GM18526 (cell line): ENCODE results near the gene P3H3.

ENCODE experiments used
- POLR2A ChIP-seq: IDR thresholded peaks from 3 replicates; pipeline ENCODE4 v1.6.1; 2011; ENCODE audit not compliant: insufficient read length; ENCODE audit errors: extremely low read depth

P3H3 gene

DNA sequence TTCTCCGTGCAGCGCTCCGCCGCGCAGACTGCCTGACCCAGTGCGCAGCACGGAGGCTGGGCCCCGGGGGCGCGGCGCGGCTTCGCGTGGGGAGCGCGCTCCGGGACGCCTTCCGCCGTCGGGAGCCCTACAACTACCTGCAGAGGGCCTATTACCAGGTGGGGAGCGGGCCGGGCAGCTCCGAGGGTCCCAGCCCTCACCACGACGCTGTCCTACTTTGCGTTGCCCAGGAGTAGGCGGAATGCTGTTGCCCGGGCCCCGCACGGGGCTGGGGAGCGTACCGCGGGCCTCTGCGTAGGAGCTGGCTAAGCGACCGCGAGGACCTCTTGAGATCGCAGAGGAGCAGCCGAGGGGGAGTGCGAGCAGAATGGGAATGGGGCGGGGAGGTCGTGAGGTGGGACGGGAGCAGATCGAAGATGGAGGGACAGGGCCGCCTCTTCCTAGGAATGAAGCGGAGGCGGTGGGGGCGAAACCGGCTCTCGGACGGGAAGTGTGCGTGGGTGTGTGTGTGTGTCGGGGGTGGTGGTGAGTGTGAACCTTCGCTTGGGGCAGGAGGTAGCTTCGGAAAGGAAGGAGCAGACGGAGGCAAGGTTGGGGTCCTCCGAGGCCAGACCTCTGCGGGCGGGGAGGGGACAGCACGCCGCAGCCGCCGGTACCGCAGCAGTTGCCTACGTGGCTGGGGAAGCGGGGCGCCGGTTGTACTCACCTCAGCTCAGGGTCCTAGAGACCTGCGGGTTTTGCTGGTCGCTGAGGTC, 751 bp downstream of the P3H3 start:
- no peak for TF ChIP-seq POLR2A

DNA sequence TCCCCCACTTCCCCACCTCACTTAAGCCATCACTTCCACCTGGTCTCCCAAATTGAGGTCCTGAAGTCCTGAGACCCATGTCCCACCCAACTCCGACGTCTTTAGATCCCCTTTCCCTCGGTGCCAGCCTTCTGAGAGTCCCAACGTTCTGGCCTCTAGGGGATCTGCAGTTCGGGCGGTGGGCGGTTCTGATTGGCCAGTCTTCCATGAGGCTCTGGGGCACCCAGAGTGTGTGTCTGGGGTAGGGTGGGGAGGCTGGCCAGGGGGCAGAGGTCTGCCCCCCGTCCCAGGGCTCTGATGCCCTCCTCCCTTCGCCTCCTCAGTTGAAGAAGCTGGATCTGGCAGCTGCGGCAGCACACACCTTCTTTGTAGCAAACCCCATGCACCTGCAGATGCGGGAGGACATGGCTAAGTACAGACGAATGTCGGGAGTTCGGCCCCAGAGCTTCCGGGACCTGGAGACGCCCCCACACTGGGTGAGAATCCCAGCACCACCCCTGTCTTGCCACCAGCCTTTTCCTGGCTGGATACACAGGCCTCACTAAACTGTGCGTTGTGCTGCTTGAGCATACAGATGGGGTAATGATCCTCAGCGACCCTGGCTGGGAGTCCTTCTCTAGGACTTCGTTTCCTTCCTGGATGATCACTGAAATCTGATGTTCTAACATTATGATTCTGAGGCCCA, 1.5 kb downstream of the P3H3 start:
- TF ChIP-seq POLR2A: no peak

DNA sequence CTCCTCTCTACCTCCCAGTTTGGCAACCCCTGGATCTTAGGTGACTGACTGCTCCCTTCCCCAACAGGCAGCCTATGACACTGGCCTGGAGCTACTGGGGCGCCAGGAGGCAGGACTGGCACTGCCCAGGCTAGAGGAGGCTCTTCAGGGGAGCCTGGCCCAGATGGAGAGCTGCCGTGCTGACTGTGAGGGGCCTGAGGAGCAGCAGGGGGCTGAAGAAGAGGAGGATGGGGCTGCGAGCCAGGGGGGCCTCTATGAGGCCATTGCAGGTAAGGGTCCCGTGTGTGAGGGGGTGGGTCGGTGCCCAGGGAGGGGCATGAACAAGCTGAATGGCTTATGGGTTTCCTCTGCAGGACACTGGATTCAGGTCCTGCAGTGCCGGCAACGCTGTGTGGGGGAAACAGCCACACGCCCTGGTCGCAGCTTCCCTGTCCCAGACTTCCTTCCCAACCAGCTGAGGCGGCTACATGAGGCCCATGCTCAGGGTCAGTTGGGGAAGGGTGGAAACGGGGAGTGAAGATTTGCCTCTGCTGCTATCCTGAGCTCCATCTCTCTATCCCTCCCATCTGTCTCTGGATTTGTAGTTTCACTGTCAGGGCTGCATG, 2.2 kb downstream of the P3H3 start:
- no peak for TF ChIP-seq POLR2A

DNA sequence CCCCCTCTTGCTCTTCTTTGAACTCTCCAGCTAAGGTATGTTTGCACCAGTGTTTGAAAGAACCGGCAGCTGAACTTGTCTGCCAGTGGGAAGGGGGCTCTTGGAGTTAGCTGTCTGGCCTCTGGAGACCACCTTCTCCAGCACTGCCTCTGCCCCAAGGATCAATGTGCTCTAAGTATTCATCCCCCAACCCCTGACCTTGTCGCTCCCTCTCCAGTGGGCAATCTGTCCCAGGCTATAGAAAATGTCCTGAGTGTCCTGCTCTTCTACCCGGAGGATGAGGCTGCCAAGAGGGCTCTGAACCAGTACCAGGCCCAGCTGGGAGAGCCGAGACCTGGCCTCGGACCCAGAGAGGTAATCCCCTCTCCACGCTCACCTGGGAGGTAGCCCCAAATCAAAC, 2.8 kb downstream of the P3H3 start:
- no peak for TF ChIP-seq POLR2A

DNA sequence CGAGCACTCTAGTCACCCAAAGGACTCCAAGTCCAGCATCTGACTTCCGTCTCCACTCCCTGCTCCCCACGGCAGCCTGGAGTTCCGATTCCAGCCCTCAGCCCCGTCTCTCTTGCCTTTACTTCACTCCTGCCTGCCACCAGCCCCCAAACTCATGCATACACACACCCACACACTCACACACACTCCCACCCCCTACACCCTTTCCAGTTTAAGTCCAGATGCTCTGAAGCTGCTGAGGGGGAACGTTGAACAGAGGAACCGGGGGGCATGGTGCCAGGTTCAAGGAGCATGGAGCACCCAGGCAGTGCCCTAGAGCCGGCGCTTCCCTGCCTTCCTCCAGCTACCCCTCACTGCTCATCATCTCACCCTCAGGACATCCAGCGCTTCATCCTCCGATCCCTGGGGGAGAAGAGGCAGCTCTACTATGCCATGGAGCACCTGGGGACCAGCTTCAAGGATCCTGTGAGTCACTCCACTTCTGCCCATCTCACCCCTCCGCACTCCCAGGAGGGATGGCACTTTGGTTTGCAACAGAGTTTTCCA, 3.3 kb downstream of the P3H3 start:
- no peak for TF ChIP-seq POLR2A

DNA sequence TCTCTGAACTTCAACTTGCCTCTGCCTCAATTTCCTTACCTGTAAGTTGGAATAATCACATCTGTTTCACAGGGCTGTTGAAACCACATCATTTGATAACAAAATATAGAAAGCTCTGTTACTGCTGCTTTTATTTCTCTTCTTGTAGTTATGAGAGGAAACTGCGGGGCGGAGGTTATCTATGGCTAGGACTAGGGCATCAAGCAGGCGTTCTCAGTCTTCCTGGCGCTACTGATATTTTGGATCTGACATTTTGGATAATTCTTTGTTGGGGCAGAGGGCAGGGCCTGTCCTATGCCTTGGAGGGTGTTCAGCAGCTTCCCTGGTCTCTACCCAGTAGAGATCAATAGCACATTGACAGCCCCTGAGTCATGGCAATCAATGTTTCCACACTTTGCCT, 3.9 kb downstream of the P3H3 start:
- TF ChIP-seq POLR2A: no peak

DNA sequence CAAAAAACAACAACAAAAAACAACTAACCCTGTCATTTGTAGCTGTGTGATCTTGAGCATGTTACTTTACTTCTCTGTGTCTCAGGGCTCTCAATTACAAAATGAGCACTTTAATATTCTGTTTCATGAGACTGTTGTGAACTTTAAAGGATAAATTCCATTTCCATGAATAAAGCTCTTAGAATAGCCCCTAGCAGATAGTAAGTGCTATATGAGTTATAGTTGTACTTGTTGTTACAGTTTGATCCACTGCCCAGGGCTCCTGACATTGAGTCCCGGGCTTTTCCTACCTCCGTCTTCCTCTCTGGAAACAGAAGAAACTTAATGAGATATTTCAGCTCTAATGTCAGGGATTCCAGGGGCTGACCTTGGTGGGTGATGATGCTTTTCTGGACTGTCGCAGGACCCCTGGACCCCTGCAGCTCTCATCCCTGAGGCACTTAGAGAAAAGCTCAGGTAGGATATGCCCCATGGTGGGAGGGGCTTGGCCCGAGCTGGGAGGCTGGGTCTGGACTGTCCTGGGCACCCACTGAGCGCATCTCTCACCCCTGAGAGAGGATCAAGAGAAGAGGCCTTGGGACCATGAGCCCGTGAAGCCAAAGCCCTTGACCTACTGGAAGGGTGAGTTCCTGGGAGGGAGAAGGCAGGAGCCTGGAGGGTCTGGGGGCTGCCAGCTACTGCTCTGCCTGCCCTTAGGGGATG, 5.1 kb downstream of the P3H3 start:
- no peak for TF ChIP-seq POLR2A

DNA sequence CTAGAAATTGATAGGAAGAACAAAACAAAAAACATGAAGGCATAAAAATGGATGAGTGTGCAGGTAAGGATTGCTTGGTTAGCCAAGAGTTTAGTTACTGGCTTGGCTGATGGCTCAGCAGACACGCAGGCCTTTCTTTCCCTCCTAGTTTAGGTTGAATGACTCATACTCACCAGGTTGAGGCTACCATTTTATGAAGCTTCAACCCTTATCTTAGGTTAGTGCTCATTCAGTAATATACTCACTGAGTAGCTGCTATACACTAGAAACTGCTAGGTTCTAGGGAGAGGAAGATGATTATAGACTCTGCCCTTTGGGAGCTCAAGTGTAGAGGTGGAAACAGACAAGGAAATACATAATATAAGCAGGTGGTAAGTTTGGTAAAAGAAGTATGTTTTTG, 6.0 kb downstream of the P3H3 start:
- TF ChIP-seq POLR2A: no peak

DNA sequence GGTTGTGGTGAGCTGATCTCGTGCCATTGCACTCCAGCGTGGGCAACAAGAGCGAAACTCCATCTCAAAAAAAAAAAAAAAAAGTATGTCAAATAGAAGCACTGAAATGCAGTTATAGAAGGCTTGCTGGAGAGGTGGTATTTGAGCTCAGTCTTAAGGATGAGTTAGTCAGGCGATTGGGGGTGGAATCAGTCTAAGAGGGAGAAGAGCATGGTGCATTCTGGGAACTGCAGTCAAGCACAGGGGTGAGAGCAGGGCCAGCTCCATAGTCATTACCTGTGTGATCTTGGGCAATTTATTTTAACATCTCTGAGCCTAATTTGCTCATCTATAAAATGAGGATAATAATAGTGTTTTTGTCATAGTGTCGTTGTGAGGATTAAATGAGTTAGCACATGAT, 6.7 kb downstream of the P3H3 start:
- no peak for TF ChIP-seq POLR2A

DNA sequence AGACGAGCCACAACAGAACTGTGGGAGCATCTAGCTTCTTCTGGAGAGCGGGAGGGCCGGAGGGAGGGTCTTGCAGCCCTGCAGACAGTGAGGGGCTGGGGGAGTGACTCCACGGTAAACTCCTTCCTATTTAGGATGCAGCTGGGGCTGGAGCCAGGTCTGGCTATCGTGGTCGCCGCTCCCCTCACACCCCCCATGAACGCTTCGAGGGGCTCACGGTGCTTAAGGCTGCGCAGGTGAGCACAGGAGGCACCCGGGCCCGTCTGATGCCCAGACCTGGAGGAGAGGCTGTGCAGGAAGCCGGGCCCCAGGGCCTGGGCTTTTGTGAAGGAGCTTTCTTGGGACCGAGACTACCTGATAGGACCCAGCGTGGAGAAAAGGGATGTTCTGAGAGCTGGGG, 8.6 kb downstream of the P3H3 start:
- no peak for TF ChIP-seq POLR2A

DNA sequence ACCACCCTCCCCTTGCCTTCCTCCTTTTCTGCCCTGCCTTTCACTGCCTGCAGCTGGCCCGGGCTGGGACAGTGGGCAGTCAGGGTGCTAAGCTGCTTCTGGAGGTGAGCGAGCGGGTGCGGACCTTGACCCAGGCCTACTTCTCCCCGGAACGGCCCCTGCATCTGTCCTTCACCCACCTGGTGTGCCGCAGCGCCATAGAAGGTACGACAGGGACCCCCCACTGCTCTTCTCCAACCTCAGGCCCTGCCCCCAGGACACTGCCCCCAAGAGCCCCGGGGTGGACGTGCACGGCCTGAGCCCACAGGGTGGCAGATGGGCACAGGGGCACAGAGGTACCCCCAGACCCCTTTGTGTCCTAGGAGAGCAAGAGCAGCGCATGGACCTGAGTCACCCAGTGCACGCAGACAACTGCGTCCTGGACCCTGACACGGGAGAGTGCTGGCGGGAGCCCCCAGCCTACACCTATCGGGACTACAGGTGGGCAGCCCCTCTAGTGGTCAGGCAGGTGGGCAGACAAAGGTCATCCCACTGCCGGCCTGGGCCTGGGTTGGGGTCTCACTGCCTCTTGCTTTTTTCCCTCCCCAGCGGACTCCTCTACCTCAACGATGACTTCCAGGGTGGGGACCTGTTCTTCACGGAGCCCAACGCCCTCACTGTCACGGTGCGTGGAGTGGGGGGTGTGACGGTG, 9.3 kb downstream of the P3H3 start:
- no peak for TF ChIP-seq POLR2A

DNA sequence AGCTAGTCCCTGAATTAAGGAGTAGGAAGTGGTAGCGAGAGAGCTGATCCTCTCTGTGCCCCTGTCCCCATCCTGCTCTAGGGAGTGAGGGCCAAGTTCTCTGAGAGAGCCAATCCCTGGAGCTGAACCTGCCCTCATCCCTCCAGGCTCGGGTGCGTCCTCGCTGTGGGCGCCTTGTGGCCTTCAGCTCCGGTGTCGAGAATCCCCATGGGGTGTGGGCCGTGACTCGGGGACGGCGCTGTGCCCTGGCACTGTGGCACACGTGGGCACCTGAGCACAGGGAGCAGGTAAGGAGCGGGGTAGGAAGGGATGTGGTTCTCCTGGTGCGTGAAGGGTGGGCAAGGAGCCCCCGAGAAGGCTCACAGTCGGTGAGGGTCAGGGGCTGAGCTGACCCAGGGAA, 10.6 kb downstream of the P3H3 start:
- no peak for TF ChIP-seq POLR2A

DNA sequence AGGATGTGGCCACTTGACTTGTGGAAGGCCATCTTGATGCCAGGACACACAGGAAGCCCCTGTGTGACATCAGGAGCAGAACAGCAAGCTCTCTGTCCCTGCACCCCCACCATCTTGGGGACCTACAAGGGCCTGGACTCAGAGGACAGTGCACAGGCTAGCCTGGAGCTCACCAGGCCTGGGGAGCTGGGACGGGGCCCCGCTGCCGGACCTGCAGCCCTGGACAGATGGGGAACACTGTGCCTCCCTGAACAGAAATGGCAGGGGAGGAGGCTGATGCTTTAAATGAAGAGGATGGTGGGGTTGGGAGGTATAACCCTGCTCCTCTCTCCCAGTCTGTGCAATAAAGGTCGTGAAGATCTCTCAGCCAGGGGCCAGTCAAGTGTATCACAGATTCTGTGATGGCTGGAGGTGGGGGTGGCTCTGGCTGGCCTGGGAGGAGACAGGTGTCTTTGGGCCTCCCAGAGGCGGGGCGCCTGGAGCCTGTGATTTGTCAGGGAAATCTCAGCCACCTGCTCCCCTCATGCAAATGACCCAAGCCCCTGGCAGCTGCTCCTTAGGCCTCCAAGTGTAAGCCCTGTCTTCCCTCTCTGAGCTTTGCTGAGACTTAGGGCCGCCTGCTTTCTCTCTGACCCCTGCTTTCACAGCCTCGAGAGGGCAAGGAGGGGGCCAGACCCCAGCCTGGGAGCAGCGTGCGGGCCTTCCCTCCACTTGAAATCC, 11.4 kb downstream of the P3H3 start:
- TF ChIP-seq POLR2A: peak; percentile 36

DNA sequence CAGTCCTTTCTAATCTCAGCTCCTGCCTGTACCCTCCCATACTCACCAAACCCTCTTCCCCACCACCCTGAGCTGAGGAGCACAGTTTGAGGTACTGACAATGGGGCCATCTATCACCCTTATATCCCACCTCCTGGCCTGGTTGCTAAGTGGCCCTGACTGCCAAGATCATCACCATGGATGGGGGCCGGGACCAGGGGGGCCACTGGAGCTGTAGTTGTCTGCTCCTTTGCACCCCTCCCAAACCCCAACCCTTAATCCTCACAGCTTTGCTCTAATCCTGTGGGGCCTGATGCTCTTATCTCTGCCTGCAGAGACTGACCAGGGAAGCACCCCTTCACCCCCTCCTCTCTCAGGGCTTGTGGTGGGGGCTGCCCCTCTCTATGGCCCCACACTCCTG, 12.1 kb downstream of the P3H3 start:
- no peak for TF ChIP-seq POLR2A

DNA sequence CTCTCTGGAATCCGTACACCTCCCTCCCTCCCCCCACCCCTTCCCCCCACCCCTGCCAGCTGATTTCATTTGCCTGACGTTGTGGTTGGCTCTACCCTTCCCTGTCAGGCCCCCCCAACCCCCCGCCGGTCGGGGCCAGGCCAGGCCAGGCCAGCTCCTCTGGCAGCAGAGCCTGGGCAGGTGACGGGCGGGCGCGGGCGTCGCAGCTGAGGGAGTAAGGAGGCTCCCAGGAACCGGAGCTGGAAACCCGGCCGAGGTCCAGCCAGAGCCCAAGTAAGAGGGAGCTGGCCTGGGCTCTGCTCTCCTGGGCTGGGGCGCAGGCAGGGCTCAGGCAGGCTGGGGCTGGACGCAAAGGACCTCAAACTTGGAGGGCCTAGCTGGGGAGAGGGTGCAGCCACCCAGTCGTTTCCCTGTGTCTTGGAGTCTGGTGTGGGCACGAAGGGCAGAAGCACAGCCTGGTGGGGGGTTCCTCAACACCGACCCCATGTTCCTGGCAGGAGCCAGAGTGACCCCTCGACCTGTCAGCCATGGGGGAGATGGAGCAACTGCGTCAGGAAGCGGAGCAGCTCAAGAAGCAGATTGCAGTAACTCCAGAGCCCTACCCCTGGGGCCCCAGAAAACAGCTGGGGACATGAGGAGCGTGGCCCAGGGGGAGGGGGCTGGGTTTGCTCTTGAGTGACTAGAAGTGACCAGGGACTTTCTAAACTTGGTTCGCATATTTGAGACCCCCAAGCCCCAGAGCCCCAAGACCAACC, 12.7 kb downstream of the P3H3 start, which contains the start of gene GNB3:
TSS of gene GNB3 (plus strand) at position 165 of the 755 bp plus-strand sequence. CDS start at position 528, 363 bp downstream.
- TF ChIP-seq POLR2A: no peak
